Occipital lobe (tissue), 2 donors: ENCODE results near the gene SIK2. TPM values are rescaled to one million over a fixed set of nuclear protein-coding genes. Genes with fewer than 3 reads are reported as not detected.
"Not testable (repeated sequence)": the region's sequence is repeated elsewhere in the genome, so short reads cannot be mapped to it uniquely, and the experiment has no call there.

Experiments
- DNase-seq: peaks from one replicate; lab custom pipeline; 2025; lab: John Stamatoyannopoulos, UW
- total RNA-seq: library from RNA; depleted of rRNA; stranded (reverse); fragments of >200 nt; gene quantifications from one replicate; pipeline ENCODE4 v1.2.3, GENCODE V29; 2014

The SIK2 gene
- total RNA-seq, 1 donor from 2014 or later: 12.6 TPM

DNA sequence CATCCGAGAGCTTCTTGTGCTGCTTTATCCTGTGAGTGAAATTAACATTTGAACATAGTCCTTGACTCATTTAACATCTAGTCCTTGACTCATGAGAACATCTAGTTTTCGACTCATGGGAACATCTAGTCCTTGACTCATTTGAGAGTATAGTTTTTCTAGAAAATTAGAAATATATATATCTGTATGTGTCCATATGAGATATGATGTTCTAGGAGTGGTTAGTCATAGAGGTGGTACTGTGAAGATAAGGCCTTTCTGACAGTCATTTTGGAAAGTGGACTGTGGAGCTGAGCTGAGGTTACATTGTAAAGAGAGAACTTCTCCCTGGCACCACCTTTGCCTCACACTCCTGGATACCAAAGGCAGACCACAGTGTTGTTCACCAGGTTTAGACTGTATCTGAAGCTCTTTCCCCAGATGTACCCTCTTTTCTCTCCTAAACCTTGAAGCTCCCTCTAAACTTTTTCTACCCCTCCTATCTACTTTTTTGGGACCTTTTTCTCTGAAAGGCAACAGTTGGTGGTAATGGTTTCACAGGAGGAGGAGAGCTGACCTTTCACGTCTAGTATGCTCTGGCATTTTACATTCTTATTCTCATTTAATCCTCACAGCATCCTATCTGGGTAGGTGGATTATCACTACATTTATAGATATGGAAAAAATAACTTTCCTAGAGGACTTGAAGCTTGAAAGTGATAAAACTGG is 96.8 kb downstream of the SIK2 start:
- no peak for DNase-seq

DNA sequence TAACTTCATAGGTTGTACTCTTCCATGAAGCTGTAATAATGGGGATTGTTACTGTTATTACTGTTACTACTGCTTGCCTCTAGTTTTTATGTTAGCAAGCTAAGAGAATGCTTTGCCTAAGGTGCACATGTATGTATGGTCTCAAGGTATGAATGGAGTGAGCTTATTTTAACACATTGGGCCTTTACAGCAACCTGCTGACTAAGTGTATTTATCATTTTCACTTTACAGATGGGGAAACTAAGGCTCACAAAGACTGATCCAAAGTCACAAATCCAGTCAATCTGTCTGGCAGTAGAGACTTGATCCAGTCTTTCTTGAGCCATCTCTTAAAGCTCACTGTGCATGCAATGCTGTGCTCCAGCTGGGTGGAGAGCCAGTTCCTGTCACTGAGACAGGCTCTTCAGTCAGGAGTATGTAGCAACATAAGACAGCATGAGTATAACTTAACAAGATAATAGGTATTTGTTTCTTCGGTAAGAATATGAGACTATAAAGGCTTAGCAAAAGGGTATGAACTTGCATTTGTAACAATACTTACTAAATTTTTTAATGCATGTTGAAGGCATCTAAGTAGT is 97.4 kb downstream of the SIK2 start:
- no peak for DNase-seq

DNA sequence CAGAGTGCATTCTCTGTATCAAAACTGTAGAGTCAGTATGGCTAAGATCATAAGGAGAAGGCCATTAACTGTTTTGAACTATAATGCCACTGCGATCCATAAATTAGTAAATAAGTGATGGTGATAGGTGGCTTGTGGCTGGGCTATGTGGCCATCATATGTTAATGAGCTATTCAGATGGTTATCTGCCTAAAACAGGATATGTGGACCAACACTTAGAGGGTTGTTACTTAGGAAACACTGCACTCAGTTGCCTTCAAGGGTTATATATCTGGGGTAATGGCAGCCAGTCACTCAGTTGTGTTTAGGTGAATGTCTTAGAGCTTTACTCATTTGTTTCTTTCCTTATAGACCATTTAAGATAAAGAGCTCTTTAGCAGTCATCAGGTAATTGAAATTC is 97.9 kb downstream of the SIK2 start:
- DNase-seq: no peak

DNA sequence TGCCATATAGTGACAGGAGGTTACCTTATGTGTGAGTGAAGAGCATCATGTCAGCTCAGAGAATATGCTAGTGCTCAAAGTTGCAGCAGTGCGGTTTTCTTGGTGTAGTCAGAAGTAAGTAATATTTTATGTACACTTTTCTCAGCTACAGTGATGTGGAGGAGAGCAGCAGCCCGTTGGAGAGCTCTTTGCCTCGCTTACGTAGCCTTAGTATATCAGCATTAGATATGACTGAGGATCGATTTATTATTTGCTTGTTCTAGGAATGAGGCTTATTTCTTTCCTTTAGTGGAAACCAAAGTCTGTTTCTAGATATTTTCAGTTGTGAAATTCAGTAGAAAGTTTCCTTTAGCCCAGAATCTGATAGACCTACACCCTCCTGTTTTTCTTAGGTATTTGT is 100.4 kb downstream of the SIK2 start:
- no peak for DNase-seq

DNA sequence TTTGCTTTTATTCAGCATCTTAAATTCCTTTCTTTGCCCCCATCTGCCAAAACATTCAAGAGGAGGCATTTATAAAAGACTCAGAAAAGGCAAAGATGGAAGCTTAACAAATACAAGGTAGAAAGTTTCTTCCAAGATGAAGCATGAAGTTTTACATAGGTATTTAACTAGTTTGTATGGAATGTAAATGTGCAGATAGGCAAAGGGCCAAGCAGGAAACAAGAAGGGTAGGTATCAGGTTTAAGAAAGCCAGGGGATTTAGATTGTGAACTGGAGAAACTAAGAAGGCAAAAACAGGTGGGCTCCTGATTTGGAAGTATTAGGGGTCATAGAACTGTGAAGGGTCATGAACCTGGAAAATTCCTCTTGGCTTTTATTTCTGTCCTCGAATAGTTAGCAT is 101.3 kb downstream of the SIK2 start:
- DNase-seq: no peak

DNA sequence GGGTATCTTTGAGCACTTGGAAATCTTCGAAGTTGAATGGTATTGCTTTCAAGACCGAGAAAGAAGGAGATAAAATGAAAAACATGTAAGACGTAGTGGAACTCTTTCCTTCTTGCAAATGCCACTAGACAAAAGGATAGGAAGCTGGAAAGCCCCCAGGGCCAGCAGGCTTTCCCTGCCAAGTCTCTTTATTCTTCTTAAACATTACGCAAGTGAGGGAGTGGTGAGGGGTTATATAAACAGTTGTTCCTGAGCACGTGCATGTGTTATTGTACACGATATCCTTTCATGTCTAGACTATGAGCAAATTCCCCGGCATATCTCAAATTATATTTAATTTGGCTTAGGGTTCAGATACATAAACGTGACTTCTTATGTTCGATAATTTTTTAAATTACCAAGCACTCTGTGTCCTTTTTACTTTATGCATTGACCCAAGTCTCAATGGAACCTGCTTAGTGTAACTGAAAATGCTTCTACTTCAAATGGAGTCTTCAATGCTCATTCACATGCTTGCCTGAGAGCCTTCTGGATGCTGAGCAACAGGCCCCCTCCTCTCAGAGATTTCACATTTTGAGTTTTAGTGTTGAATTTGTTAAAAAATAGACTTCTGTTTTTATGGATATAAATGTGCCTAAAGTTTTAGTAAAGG is 104.9 kb downstream of the SIK2 start:
- no peak for DNase-seq

DNA sequence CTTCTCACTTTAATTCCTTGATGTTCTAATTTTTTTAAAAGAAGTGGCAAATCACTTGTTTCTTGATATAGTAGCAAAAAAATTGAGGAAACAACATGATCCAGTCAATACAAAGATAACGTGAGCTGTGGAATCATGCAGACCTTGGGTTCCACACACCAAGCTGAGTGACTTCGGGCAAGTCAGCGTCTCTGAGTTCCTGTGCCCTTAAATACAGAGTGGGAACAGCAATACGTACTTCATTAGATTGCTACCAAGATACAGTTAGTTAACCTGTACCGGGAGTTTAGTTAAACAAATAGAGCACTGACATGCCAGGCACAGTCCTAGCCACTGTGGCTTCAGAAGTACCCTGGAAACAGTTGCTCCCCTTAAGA is 105.4 kb downstream of the SIK2 start:
- DNase-seq: no peak

DNA sequence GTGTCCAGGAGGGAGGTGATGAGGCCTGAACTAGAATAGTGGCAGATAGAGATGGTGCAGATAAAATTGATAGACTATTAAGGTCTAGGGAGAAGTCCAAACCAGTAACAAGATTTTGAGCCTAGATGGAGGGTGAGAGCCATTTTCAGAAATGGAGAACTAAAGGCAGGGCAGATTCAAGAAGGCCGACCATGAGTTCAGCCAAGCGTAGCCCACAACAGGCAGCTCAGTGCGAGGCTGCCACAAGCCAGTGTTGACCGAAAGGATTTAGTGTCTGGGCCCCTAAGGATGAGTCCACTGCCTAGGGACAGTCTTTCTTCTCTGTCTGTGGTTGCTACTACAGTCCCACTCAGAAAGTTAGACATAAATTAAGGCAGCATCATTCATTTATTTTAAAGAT is 112.3 kb downstream of the SIK2 start:
- DNase-seq: no peak

DNA sequence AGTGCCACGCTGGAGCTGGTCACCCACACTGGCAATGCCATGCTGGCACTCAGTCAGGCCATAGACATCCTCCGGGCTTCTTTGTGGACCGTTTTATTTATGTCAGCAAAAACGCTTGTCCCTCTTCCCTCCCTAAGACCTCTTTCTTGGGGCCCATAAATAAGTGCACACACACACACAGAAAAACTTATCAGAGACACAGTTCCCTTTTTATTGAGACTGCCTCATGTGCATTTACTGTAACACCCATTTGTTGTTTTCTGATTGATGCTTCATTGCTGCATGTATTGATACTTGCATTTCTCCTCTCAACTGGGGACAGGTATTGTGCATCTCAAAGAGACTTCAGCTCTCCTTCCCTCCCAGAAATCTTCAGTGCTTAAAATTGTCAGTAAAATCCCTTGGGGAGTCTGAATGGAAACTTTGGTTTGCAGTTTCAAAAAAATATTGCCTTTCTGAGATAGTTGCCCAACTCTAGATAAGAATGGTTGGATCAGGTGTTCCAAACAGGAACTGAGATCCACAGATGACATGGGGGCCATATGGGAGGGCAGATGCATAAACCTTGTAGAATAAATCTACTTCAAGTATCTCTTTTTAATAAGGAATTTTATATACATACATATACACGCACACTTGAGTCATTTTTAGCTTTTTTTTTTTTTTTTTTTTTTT is 113.0 kb downstream of the SIK2 start:
- no peak for DNase-seq

DNA sequence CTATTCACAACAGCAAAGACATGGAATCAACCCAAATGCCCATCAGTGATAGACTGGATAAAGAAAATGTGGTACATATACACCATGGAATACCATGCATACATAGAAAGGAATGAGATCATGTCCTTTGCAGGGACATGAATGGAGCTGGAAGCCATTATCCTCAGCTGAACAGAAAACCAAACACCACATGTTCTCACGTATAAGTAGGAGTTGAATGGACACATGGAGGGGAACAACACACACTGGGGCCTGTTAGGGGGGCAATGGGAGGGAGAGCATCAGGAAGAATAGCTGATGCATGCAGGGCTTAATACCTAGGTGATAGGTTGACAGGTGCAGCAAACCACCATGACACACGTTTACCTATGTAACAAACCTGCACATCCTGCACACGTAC is 115.4 kb downstream of the SIK2 start:
- not testable (repeated sequence) for DNase-seq

DNA sequence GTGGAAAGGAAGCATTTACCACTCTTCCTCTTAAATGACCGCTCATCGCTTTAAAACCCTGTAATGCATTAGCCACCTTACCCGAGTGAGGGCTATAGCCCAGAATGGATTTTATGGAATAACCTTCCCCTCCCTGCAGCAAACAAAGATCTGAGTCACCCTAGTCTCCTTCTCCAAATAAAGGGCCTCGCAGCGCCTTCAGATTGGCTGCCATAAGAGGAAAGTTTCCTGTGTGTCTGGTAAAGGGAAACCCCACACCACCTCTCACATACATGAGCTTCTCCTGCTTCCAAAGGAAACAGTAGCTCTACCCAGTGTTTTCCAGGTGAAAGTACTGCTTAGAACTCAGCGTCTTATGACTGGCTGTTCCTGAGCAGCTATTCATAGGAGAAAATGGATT is 116.2 kb downstream of the SIK2 start:
- no peak for DNase-seq

DNA sequence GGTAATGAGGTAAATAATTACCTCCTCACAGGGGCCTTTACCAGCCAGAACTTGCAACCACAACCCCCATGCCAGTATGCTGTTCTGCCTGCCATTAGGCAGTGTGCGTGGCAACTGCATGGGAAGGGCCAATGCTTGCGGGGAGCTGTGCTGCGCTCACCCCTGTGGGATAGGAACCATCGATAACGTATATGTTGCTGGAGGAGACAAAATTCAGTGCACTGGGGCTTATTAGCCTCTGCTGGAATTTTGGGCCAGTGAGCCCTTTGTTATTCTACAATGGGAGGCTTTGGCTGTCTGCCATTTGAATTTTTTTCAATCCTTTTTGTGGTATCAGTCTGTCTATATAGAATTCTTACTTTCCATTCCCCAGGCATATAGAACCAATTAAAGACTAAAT is 116.6 kb downstream of the SIK2 start:
- no peak for DNase-seq

DNA sequence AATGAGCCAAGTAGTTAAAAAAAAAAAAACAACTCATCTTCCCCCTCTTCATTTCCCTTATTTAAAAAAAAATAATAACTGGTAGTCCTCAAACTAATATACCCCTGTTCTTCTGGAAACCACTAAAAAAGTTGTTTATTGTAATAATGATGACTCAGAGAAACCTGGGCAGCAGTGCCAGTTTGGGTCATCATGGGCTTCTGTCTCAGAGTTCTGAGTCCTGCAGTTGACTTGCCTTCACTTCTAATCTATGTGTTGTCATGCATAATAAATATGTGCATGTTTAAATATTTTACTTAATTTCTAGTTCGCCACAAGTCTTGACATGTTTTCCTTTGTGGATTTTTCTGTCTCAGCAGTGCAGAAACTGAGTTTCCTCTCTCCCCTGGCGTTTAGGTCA is 117.1 kb downstream of the SIK2 start:
- no peak for DNase-seq

DNA sequence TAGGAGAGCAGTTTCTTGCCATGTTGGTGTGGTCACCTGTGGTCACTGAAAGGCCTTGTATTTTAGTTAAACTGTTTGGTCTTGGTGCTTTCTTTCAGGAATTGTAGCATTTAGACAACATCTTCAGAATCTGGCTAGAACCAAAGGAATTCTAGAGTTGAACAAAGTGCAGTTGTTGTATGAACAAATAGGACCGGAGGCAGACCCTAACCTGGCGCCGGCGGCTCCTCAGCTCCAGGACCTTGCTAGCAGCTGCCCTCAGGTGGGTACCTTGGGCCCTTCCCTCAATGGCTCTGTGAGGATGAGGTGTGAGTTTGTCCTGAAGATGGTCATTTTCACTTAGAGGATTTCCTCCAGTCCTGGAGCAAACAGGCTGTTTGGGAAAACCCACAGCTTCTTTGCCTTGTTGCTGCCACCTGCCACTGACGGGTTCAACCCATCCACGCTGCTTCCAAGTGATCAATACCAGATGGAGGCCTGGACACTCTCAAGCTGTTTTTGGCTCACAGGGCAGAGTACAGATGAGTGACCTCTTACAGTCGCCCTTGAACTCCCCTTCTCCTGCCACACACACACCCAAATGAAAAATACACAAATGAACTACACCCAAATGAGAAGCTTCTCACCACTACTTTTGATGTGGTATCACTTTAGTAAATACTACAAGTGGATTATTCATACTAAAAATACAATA is 118.7 kb downstream of the SIK2 start:
- DNase-seq: no peak

DNA sequence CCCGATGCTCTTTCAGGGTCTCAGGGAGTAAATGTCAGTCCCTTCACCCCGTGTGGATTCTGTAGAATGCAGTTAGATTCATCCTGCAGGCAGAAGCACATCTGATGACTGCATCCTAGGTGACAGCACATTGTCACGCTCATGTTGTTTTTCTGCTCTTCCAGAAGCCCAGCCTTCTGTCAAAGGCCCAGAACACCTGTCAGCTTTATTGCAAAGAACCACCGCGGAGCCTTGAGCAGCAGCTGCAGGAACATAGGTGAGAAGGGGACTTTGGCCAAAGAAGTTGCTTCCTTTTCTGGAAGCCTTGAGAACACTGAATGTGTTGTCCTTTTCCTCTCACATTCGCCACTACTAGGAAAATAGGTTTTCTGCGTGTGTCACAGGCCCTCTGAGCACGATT is 120.3 kb downstream of the SIK2 start:
- DNase-seq: no peak

DNA sequence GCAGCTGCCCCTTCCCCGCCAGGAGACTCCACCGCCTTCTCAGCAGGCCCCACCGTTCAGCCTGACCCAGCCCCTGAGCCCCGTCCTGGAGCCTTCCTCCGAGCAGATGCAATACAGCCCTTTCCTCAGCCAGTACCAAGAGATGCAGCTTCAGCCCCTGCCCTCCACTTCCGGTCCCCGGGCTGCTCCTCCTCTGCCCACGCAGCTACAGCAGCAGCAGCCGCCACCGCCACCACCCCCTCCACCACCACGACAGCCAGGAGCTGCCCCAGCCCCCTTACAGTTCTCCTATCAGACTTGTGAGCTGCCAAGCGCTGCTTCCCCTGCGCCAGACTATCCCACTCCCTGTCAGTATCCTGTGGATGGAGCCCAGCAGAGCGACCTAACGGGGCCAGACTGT is 121.3 kb downstream of the SIK2 start:
- DNase-seq: no peak

DNA sequence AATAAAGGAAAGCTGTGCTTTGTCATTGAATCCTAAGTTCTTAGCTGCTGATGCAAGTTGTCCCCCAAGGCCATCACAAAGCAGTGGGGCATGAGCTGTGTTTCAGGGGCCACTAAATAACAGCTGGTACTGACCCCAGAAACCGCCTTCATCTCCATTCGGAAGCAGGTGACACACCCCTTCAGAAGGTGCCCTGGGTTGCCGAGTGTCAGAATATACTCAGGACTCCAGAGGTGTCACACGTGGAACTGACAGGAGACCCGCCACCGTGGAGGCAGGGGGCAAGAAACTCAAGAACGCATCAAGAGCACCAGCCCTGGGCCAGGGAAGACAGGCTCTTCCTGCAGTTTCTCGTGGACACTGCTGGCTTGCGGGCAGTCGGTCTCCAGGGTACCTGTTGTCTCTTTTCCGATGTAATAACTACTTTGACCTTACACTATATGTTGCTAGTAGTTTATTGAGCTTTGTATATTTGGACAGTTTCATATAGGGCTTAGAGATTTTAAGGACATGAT is 122.4 kb downstream of the SIK2 start:
- DNase-seq: no peak

DNA sequence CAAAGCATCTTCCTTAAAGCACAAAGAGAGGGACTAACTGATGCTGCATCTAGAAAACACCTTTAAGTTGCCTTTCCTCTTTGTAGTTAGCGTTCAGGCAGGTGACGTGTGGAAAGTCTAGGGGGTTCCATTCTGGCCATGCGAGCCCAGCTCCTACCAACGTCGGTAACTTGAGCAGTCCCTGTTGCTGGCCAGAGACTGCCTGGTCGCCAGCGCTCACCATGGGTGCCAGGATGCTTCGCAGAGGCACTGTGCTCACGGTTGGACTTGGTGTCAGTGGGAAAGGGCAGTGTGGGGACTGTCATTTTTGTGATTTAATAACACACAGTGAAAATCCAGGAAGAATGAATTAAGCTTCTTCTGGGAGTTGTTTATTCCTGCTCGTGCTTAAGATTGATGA is 123.4 kb downstream of the SIK2 start:
- DNase-seq: no peak

DNA sequence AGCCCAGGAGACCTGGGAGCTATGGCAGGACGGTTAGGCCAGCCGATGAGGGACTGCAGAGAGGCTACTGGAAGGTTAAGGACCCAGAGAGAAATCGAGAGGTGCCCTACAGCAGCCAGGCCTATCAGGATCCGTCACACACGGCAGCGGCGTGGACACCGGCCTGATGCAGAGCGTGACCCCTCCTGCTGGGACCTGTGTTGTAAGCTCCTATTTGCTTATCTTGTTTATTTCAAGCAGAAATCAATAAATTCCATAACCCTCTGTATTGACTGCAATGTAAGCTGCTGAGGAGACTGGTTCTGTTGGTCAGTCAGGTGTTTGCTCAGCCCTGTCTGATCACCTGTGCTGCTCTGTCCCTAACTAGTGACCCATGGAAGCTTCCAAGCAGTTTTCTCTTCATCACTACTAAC is 124.1 kb downstream of the SIK2 start:
- no peak for DNase-seq

DNA sequence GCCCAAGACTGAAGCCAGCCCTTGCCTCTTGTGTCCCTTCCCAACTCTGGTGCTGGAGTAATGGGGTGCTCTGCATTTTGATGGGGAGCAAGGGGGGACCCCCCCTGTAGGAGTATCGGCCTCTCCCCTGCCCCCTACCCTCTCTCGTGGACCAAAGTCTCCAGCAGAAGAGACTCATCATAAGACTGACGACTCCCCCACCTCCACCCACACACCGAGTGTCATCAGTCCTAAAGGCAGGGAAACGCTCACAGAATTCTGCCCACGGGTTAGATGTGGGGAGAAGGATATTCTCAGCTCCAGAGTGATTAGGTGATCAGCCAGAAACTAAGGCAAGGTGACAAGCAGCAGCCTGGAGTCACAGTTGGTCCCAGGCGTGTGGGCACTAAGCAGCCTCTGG is 125.2 kb downstream of the SIK2 start:
- no peak for DNase-seq

DNA sequence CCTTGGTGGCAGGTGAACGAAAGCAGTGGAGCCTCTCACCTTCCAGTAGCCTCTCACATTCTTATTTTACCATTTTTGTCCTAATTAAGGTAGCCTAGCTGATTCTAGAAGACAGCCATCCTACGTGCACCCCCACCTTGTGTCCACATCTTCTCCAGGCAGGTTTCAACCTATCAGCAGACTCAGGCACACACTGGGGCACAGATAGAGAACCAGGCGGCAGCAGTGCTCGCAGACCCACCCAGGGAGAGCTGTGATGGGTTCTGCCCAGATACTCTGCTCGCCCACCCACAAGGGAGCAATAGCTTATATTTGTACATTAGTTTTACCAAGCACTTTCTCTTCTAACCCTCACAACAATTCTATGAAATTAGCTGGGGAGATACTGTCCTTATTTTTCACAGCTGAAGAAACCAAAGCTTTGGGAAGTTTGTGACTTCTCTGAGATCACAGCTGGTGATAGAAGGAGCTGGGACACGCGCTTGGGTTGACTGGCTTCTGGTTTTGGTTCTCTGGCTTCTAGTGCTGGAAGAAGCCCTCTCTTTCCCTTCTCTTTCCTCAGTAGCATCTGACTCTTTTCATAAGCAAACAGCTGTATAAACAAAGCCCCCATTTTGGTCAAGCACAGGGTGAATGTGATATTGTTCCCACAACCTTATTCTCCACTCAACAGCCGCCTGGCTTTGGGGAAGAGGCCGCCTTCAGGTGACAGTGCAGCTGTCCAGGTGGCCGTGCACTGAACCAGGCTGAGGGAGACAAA is 127.0 kb downstream of the SIK2 start:
- DNase-seq: no peak
